PC-9 (cell line): ENCODE data around the gene CD300C. TPM values are rescaled to one million over a fixed set of nuclear protein-coding genes. Genes with fewer than 3 reads are reported as not detected.

ENCODE experiments used
- BruUV-seq: library from RNA; stranded (reverse); fragments of 400-500 nt; replicated peaks from 2 replicates; lab custom pipeline; 2021; lab: Mats Ljungman, UMichigan
- CTCF ChIA-PET: fragments of 300-600 bp; sonication (Branson Sonifier 250); formaldehyde crosslinking; loops from one replicate; lab custom pipeline; 2022; ENCODE audit warnings: antibody characterized with exemption; lab: Charles Lee
- POLR2A ChIA-PET: fragments of 300-600 bp; sonication (Branson Sonifier 250); formaldehyde crosslinking; loops from one replicate; lab custom pipeline; 2022; ENCODE audit warnings: antibody characterized with exemption; ENCODE audit not compliant: unreplicated experiment; lab: Charles Lee
- DNase-seq, 2 experiments: peaks; one replicate each; pipeline versions ENCODE4 v3.0.0 to v3.0.0-alpha.2; 2015 to 2022; ENCODE audit warnings: mixed read lengths in 1 of 2
- H2AFZ ChIP-seq: fragments of 200-600 bp; sonication (generic); 2 replicates; pipeline ENCODE4 v1.8.1; 2017; ENCODE audit warnings: antibody characterized with exemption
- H3F3A ChIP-seq: fragments of 200-600 bp; sonication (generic); 2 replicates; pipeline ENCODE4 v1.8.1; 2017; ENCODE audit warnings: antibody characterized with exemption, mild to moderate bottlenecking, low read depth; ENCODE audit not compliant: insufficient read depth
- H3K27ac ChIP-seq: fragments of 200-600 bp; sonication (generic); 2 replicates; pipeline ENCODE4 v1.6.1; 2016; ENCODE audit warnings: mixed run types
- H3K27me3 ChIP-seq: fragments of 200-600 bp; sonication (generic); 2 replicates; pipeline ENCODE4 v1.6.1; 2016; ENCODE audit warnings: low read depth, mixed run types; ENCODE audit not compliant: insufficient read depth
- H3K36me3 ChIP-seq: fragments of 200-600 bp; sonication (generic); 2 replicates; pipeline ENCODE4 v1.6.1; 2016; ENCODE audit warnings: low read depth, mixed run types
- H3K4me1 ChIP-seq: fragments of 200-600 bp; sonication (generic); replicated peaks from 2 replicates; pipeline ENCODE4 v1.6.1; 2016; ENCODE audit warnings: mixed run types; ENCODE audit not compliant: insufficient read depth
- H3K4me2 ChIP-seq: fragments of 200-600 bp; sonication (generic); 2 replicates; pipeline ENCODE4 v1.6.1; 2017; ENCODE audit warnings: mixed run types
- H3K4me3 ChIP-seq: fragments of 200-600 bp; sonication (generic); 2 replicates; pipeline ENCODE4 v1.6.1; 2016; ENCODE audit warnings: mixed run types
- H3K79me2 ChIP-seq: fragments of 200-600 bp; sonication (generic); 2 replicates; pipeline ENCODE4 v1.6.1; 2017; ENCODE audit warnings: low read depth, mixed run types
- H3K9me2 ChIP-seq: fragments of 200-600 bp; sonication (generic); 2 replicates; pipeline ENCODE4 v1.8.1; 2017; ENCODE audit warnings: mild to moderate bottlenecking; ENCODE audit not compliant: insufficient read depth
- H3K9me3 ChIP-seq: fragments of 200-600 bp; sonication (generic); 2 replicates; pipeline ENCODE4 v1.8.1; 2016; ENCODE audit warnings: low read depth; ENCODE audit not compliant: insufficient read depth
- H4K20me1 ChIP-seq: fragments of 200-600 bp; sonication (generic); 2 replicates; pipeline ENCODE4 v1.8.1; 2017; ENCODE audit not compliant: insufficient read depth
- EZH2 ChIP-seq: fragments of 200-600 bp; sonication (generic); IDR thresholded peaks from 2 replicates; pipeline ENCODE4 v1.8.0; 2017; ENCODE audit warnings: antibody characterized with exemption, low read depth
- intact Hi-C: fragments of 100-400 bp; cut with micrococcal nuclease; formaldehyde crosslinking; loops from one replicate; pipeline ENCODE4 v1.10.0; 2022; ENCODE audit not compliant: unreplicated experiment
- total RNA-seq: library from RNA; stranded (reverse); gene quantifications from 2 replicates; pipeline ENCODE4 v1.2.3, GENCODE V29; 2021
- TF ChIP-seq, protein P1 (sequence below): fragments of 200-600 bp; sonication (generic); conservative IDR thresholded peaks from 2 replicates; pipeline ENCODE4 v1.6.1; 2017; ENCODE audit warnings: mixed run types, antibody characterized with exemption, mild to moderate bottlenecking, moderate library complexity

CD300C gene
- total RNA-seq, 1 experiment from 2014 or later: not detected

GRCh38 chr17:74591503-74591902 lies 45.6 kb upstream of the CD300C start:
- no peaks in the 10 kb centered on the region for H3K79me2 ChIP-seq
- ChIA-PET CTCF (interaction anchor here (0.7 kb wide), 2 partner anchors 12 to 361 kb away, joined by 4 to 5 read pairs; no protein-coding TSS in a partner anchor), POLR2A (no interaction called here)
- H3K9me2 ChIP-seq: no peaks in the 10 kb centered on the region
- H3K4me3 ChIP-seq: no peak overlapping the region
- no peaks in the 10 kb centered on the region for H3K9me3 ChIP-seq
- H3K27ac ChIP-seq: no peak overlapping the region
- TF ChIP-seq, protein P1, sequence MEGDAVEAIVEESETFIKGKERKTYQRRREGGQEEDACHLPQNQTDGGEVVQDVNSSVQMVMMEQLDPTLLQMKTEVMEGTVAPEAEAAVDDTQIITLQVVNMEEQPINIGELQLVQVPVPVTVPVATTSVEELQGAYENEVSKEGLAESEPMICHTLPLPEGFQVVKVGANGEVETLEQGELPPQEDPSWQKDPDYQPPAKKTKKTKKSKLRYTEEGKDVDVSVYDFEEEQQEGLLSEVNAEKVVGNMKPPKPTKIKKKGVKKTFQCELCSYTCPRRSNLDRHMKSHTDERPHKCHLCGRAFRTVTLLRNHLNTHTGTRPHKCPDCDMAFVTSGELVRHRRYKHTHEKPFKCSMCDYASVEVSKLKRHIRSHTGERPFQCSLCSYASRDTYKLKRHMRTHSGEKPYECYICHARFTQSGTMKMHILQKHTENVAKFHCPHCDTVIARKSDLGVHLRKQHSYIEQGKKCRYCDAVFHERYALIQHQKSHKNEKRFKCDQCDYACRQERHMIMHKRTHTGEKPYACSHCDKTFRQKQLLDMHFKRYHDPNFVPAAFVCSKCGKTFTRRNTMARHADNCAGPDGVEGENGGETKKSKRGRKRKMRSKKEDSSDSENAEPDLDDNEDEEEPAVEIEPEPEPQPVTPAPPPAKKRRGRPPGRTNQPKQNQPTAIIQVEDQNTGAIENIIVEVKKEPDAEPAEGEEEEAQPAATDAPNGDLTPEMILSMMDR: no peak
- no peak for TF ChIP-seq EZH2
- no TSS peak for BruUV-seq
- H3K4me2 ChIP-seq: no peak overlapping the region
- DNase-seq: no peak
- H3K27me3 ChIP-seq: peaks cover 83% of the 10 kb centered on the region
- intact Hi-C loops: no loop called here
- H3K36me3 ChIP-seq: no peaks in the 10 kb centered on the region
- H4K20me1 ChIP-seq: no peaks in the 10 kb centered on the region
- H3K4me1 ChIP-seq: no peaks in the 10 kb centered on the region
- no peaks in the 10 kb centered on the region for H3F3A ChIP-seq
- no peak overlapping the region for H2AFZ ChIP-seq

DNA sequence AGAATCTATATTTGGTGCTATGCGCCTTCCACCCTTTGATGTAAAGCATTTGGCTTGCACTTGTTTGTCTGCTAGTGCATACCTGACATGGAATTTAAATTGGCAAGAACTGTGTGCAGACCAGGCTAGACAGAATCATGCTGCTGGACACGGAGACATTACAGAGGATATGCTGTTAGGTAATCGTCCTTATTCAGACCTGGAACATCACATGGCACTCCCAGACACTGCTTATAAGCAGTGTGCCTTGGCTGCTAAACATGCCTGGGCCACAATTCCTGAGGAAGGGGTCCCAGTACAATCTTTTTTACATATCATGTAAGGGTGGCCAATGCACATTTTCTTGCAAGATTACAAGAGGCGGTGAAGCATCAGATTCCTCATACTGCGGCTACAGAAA lies 39.8 kb upstream of the CD300C start:
- no peaks in the 10 kb centered on the region for H4K20me1 ChIP-seq
- H3K9me3 ChIP-seq: no peaks in the 10 kb centered on the region
- POLR2A ChIA-PET: no interaction called here
- no peaks in the 10 kb centered on the region for H3K9me2 ChIP-seq
- no peak overlapping the region for H3K4me3 ChIP-seq
- H3K36me3 ChIP-seq: no peaks in the 10 kb centered on the region
- CTCF ChIA-PET: no interaction called here
- no peaks in the 10 kb centered on the region for H3F3A ChIP-seq
- no peaks in the 10 kb centered on the region for H3K4me1 ChIP-seq
- H3K27ac ChIP-seq: no peak overlapping the region
- peaks cover 89% of the 10 kb centered on the region for H3K27me3 ChIP-seq
- H2AFZ ChIP-seq: no peak overlapping the region
- intact Hi-C loops: no loop called here
- H3K4me2 ChIP-seq: no peak overlapping the region
- TF ChIP-seq, protein P1: no peak
- no peak for TF ChIP-seq EZH2
- BruUV-seq: no TSS peak
- no peak for DNase-seq
- no peaks in the 10 kb centered on the region for H3K79me2 ChIP-seq

DNA sequence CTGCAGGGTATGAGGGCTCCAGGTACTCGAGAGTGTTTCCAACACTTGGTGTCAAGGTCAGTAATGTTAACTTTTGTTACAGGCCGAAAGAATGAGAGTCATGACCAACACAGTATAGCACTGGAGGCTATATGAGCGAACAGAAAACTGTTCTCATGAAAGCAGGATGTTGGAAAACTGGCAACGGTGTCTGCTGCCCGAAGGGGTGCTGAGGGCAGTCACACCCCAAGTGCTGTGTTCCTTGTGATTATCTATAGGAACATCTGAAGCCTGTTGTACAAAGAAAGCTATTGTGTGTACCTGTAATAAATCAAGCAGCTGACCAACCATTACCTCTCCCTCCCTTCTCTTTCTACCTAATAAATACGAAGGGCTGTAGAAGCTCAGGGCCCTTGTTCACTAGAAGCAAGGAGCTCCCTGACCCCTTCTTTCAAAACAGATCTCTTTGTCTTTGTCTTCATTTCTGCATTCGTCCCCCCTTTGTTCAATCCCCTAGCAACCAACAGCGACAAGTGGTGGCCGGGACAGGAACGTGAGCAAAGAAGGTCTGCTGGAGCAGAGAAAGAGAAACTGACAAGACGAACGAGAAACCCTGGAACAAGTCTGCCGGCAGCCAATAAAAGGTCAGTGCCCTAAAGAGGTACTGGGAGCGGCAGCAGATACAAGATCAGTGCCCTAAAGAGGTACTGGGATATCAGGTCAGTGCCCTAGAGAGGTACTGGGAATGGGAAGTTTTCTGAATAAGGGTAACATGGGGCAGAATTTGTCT lies 38.6 kb upstream of the CD300C start:
- H3K27me3 ChIP-seq: peaks cover 92% of the 10 kb centered on the region
- no peak for DNase-seq
- H3K79me2 ChIP-seq: no peaks in the 10 kb centered on the region
- ChIA-PET POLR2A (no interaction called here), CTCF (no interaction called here)
- H2AFZ ChIP-seq: no peak overlapping the region
- H4K20me1 ChIP-seq: no peaks in the 10 kb centered on the region
- no TSS peak for BruUV-seq
- H3K4me3 ChIP-seq: no peak overlapping the region
- H3K27ac ChIP-seq: no peak overlapping the region
- no peaks in the 10 kb centered on the region for H3K9me2 ChIP-seq
- H3K4me2 ChIP-seq: no peak overlapping the region
- H3K9me3 ChIP-seq: no peaks in the 10 kb centered on the region
- no peaks in the 10 kb centered on the region for H3F3A ChIP-seq
- intact Hi-C loops: no loop called here
- H3K4me1 ChIP-seq: no peaks in the 10 kb centered on the region
- no peaks in the 10 kb centered on the region for H3K36me3 ChIP-seq
- TF ChIP-seq, protein P1: no peak
- TF ChIP-seq EZH2: no peak
